Thyroid gland (tissue), 4 donors: ENCODE measurements around the gene FXYD3.

ENCODE experiments used
- POLR2A ChIP-seq, 2 donors: fragments of 450-650 bp; IDR thresholded peaks; one replicate each; pipeline ENCODE4 v1.6.1; 2017; ENCODE audit warnings: antibody characterized with exemption in 2 of 2, mild to moderate bottlenecking in 2 of 2, moderate library complexity in 1 of 2
- TF ChIP-seq, protein P1 (sequence below), 6 experiments: fragments of 200-600 bp in 3 of 6; fragments of 450-650 bp in 3 of 6; sonication (generic) in 3 of 6; IDR thresholded peaks; one replicate each; pipeline ENCODE4 v1.5.1; 2016 to 2019; ENCODE audit warnings: antibody characterized with exemption in 6 of 6, mild to moderate bottlenecking in 2 of 6, inconsistent platforms in 1 of 6, moderate library complexity in 1 of 6

DNA sequence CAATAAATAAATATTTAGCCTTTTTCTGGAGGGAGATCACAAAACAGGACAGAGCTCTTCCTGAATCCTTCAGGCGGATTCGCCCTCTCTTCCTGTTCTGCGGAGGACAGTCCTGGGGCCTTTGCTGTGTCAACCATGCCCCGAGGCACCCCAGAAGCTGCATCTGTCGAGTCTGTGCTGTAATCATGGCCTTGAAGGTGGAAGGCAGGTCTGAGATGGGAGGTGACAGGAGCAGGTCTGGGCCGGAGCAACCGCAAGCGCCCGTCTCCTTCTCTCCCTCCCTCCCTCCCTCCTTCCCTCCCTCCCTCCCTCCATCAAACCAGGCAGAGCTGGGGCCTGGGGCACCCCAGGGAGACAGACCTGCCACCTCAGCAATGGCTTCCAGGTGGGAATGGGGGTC lies 4.6 kb upstream of the FXYD3 start:
- TF ChIP-seq, protein P1, sequence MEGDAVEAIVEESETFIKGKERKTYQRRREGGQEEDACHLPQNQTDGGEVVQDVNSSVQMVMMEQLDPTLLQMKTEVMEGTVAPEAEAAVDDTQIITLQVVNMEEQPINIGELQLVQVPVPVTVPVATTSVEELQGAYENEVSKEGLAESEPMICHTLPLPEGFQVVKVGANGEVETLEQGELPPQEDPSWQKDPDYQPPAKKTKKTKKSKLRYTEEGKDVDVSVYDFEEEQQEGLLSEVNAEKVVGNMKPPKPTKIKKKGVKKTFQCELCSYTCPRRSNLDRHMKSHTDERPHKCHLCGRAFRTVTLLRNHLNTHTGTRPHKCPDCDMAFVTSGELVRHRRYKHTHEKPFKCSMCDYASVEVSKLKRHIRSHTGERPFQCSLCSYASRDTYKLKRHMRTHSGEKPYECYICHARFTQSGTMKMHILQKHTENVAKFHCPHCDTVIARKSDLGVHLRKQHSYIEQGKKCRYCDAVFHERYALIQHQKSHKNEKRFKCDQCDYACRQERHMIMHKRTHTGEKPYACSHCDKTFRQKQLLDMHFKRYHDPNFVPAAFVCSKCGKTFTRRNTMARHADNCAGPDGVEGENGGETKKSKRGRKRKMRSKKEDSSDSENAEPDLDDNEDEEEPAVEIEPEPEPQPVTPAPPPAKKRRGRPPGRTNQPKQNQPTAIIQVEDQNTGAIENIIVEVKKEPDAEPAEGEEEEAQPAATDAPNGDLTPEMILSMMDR (IDR thresholded peaks at IDR 0.05) = no peak
- TF ChIP-seq POLR2A (IDR thresholded peaks at IDR 0.05) = no peak
